Activated T-cell treated with anti-CD3 and anti-CD28 coated beads, Interleukin-2, amount 50 U/mL, for 1 hour (primary cell): ENCODE measurements around the gene LAMA3.

Experiments used
- DNase-seq: peaks from one replicate; pipeline ENCODE4 v3.0.0-alpha.2; 2020

LAMA3 gene

DNA sequence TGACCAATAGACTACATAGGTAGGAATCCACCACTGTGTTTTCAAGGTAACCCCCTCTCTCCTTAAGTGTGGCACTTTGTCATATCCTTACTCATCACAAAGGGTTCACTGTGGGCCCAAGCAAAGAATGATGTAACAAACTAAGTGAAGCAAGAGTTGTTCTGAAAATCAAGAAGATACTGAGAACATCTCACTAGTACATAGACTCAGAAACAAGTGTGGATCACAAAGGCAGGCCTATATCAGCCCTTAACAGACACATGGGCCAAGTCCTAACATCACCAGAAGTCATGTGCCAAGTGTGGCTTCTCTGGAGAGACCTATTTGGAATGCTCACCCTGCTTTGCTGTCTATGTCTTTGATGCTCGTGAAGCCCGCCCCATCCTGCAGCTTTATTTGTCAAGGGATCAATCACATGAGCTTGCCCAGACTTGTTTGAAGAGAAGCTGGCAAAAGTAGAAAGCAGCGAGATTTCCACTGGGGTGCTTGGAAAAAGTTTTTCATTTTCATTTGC lies 194.1 kb downstream of the LAMA3 start:
- no peak for DNase-seq

DNA sequence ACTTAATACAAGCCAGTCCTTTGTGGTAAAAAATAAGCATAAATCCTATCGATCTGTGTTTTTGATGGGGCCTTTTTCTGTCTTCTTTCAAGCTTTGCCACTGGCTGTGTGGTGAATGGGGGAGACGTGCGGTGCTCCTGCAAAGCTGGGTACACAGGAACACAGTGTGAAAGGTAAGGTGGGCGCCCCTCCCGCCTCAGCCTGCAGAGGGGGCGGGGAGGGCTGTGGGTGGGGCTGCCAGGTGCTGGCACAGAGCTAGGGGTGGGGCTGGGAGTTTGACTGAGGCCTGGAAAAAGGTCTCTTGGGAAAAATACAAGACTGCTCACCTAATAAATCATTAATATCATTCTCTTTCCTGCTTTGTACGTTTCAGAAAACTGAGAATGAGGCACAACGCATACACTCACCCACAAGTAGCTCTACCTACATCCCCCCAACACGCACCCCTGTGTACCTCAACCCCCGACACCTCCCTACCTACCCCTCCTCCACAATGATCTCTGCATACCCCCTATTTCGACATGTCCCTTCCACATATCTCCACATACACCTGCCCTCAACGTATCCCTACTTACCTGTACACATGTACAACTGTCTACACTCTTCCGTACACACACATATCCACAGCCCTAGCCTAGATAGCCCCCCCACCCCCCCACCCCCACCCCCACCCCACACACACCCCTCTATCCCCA lies 195.6 kb downstream of the LAMA3 start:
- DNase-seq = no peak

DNA sequence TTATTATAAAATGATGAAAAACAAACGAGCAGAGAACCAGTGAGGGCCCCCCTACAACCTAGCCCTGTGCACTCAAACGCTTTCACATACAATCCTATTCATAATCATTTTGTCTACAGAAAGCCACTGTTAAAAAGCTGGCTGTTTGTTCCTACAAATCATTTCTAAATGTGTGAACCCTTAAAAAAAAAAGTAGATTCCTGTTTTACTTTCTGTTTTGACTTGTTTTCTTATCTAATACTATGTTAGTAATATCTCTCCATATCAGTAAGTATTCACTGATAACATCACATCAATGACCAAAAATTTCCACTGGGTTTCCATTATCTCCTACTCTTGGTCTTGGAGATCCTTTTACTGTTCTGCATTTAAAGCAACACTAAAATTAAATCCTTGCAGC lies 196.5 kb downstream of the LAMA3 start:
- no peak for DNase-seq

DNA sequence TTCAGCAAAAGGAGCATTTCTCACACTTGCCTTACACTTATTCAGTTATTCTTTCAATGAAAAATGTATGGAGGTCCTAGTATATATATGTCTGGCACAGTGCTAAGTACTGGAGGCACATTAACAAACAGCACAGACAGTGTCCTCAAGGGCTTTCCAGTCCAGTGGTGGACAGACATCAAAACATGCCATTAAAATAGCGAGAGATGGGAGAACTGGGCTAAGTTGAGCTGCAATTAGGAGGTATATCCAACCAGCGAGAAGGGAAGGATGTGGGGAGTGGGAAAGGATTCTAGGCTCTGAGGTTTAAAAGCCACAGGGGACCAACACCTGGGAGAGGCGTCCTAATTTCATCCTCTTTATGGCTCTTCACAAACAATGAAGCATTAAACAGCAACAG lies 197.8 kb downstream of the LAMA3 start:
- DNase-seq = no peak

DNA sequence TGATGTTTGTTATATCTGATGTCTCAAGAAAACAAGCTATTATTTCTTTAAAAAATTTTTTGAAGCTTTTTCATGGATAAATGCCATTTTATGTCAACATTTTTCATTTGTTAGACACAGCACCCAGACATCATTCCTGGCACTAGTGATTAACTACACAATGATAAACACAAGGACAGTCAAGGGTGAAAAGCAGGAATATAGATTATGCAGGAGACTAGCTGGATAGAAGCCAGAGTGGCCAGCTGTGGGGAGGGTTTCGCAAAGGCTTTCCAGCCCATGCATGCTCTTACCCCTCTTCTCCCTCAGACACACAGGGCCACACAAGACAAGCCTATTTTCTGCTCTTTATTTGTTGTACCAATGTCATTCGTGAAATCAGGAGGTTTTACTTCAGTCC lies 198.2 kb downstream of the LAMA3 start:
- no peak for DNase-seq

DNA sequence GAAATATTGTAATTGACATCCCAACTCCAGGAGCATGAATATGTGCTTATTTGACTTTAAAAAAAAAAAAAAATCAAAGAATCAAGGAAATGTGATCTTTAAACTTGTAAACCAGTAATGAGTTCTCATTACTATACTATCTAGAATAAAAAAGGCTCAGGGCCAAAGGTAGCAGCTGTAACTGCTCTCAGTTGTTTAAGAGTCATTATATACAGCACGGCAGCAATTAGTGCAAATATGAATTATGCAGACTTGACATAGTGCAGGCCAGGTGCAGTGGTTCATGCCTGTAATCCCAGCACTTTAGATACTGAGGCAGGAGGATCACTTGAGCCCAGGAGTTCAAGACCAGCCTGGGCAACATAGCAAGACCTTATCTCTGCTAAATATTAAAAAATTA lies 199.6 kb downstream of the LAMA3 start:
- DNase-seq = no peak

DNA sequence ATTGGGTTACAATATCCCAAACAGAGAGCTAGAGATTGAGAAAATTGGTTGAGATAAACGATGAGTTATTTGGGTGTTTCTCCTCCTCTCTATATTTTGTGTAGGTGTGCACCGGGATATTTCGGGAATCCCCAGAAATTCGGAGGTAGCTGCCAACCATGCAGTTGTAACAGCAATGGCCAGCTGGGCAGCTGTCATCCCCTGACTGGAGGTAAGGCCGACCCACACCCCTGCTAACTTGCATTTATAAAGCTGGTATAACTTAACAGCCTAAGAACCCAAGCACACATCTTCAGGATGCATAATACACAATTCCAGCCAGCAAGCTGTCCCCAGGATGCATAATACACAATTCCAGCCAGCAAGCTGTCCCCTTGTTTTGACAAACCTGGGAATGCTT lies 200.7 kb downstream of the LAMA3 start:
- DNase-seq = no peak

DNA sequence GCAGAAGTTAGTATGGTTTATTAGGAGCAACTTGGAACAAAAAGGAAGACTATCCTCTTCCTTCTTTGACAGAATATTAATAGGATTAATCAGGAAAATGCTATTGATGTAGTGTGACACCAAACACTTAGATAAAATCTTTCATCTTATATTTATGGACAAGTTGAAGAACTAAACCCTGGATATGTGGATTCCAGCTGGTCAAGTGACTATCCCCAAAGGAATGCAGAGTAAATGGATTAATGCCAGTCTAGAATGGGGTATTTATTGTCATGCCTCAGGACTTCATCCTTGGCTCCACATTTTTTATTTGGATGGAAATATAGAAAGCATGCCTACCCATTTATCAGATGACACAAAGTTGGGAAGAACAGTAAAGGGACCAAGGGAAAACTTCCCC lies 201.3 kb downstream of the LAMA3 start:
- no peak for DNase-seq

DNA sequence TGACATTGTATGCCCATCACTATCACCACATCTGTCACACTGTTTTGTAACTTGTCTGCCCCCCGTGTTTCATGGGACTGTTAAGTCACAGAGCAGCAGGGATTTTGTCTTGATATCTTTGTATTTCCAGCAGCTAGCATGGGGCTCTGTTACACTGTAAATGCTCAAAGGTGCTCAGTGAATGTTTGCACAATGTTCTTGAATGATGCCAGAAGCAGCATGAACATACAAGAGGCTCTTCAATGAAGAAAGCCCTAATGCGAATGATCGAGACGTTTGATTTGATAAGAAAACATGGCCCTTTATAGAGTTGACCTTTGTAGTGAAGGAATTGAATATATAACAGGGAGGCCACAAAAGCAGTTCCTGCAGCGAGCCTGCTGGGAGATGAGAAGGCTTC lies 204.4 kb downstream of the LAMA3 start:
- DNase-seq = no peak

DNA sequence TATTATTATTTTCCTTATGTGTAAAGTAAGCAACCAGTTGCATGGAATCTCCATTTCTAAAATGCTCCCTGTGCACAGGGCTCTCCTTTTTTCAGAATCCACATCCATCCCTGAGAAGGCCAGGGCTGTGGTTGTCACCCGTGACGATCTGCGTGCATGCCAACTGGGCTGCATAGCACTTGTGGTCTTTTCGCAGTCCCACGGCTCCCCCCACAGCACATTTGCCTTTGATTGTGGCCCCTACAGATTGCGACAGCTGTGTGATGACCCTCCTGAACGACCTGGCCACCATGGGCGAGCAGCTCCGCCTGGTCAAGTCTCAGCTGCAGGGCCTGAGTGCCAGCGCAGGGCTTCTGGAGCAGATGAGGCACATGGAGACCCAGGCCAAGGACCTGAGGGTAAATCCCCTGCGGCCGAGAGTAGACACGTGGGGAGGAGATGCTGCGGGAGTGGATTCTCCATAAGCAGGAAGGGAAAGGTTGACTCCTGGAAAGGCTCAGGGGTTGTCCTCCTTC lies 205.5 kb downstream of the LAMA3 start:
- DNase-seq = no peak

DNA sequence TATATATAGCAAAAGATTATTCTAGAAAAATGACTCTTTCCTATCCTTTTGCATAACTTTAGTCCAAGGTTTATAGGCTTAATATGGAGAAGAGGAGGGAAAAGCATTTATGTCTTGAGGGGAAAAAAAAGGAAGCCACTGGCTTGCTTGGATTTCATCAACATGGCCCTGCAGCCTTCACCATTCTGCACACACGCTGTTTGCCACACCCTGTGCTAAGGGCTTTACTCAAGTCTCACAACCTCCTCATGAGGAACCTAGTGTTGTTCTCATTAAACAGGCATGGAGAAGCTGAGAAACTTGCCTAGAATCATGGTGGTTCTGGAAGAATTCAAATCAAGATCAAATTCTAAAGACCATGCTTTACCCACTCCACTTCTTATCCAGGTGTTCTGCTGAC lies 208.0 kb downstream of the LAMA3 start:
- no peak for DNase-seq

DNA sequence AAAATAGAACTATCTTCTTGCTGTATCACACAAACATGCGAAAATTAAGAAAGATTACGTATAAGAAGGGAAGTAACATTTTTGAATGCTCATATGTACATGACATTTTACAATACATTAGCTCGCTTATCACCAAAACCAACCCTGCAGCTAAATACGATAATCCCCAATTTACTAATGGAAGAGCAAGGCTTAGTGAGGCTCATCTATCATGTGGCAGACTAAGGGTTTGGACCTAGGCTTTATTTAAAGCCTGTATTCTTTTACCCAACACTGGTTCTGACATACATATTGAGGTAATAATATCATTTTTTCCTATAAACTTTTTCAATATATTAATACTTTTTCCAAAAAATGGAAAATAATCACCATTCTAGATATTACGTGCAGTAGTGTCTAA lies 208.5 kb downstream of the LAMA3 start:
- no peak for DNase-seq

DNA sequence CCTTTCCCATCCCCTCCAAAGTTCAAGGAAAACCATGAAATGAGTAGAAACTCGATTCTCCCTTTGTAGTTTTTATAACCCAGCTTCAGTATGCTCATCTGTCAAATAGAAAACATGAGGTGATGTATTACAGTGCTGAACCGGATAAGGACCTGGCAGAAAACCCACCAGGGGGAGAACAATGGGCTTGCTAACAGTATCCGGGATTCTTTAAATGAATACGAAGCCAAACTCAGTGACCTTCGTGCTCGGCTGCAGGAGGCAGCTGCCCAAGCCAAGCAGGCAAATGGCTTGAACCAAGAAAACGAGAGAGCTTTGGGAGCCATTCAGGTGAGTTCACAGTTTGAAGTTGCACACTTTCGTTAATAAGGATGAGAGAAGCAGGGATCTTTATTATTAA lies 211.7 kb downstream of the LAMA3 start:
- DNase-seq = no peak

DNA sequence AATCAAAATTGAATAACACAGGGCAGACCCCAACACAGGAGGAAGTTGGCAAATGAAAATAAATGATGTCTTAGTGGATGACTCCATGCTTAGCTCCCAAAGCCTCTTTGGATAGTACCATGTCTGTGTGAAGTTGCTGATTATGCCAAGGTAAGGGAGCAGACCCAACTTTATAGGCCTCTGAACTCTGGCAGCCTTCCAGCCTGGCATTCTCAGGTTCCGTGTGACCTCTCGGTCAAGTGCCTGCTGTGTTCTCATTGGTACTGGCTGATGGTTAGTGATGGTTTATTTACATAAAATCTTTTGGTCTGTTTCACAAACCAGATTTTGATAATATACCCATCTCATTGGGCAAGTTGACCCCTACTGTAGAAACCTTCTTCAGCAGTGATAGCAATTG lies 213.1 kb downstream of the LAMA3 start:
- no peak for DNase-seq

DNA sequence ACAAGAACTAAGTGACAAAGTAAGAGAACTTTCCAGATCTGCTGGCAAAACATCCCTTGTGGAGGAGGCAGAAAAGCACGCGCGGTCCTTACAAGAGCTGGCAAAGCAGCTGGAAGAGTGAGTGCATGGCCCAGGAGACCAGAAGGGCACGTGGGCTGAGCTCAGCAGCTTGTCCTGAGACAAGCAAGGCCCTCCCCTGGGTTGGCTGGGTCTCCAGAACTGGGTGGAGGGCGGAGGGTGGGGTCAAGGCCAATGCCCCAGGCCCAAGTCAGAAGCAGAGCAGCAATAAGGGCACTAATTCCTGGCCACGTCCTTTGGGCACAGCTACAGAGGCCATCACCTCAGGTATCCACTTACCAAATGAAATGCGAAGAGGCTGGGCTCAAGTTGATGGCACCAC lies 214.7 kb downstream of the LAMA3 start:
- DNase-seq = no peak

DNA sequence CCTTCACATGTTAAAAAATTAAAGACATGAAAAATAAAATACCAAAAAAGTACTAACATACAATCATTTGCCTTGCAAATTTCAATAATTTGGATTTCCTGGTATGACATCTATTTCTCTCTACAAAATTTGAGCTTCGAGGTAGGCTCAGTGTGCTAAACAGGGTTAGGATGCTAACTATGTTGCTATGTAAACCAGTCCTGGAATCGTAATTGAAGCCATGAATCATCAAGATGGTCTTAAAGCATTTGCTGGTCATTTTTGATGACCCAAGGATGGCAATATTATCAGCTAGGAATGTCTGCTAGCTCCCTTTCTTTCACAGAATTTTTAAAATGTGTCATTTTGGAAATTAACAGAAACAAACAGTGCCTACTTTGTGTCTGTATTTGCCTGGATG lies 217.4 kb downstream of the LAMA3 start:
- DNase-seq = no peak

DNA sequence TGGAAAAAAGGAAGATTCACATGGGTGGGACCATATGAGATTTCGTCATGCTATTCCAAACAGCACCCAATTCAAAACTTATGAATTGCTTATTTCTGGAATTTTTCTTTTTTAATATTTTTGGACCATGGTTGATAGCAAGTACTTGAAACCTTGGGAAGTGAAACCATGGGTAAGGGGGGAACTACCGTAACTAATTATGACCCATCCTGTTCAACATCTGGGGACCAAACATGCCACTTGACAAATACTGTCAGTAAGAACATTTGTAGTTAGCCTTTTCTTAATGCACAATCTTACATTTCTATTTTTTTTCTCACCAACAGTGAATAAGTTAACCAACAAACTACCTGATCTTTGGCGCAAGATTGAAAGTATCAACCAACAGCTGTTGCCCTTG lies 219.6 kb downstream of the LAMA3 start:
- DNase-seq = no peak

DNA sequence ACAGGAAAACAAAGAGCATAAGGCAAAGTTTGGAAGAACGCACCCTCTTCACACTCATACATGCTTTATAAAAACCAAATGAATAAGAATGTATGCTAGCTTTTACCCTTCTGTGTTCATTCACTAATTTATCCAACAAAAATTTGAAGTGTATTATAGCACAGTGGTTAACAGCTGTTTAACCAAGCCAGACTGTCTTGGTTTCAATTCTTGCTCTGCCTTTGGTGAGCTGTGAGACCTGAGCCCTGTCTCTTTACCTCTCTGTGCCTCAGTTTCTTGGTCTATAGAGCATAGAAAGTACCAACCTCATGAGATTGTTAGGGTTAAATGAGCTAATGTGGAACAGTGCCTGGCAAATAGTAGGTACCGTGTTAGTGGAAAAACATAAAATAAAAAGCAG lies 220.8 kb downstream of the LAMA3 start:
- DNase-seq = no peak

DNA sequence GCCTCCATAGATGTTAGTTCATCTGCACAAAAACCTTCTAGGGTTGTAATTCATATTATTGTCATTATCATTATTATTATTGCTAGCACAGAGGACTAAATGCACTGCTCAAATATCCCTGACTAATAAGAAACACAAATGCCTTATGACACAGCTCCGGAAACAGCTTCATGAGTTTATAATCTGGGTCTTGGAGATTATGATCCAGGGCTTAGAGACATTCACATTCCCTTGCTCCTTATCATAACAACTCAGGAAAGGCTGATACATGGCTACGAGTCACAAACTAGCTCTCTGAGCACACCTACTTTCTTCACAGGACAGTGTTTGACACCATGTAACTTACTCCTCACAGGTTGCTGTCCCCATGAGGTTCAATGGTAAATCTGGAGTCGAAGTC lies 223.1 kb downstream of the LAMA3 start:
- DNase-seq = no peak

DNA sequence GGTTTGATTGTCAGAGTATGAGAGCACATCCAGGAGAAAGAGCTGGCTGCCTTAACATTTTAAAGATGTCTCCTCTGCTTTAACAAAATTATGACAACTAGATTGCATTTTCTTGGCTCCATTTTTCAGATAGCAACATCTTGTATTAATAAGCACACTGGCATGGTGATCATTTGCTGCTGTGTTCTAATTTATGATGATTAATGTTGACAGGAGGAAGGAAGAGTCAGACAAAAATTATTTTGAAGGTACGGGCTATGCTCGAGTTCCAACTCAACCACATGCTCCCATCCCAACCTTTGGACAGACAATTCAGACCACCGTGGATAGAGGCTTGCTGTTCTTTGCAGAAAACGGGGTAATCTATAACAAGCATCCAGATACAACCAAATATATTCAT lies 227.1 kb downstream of the LAMA3 start:
- no peak for DNase-seq

DNA sequence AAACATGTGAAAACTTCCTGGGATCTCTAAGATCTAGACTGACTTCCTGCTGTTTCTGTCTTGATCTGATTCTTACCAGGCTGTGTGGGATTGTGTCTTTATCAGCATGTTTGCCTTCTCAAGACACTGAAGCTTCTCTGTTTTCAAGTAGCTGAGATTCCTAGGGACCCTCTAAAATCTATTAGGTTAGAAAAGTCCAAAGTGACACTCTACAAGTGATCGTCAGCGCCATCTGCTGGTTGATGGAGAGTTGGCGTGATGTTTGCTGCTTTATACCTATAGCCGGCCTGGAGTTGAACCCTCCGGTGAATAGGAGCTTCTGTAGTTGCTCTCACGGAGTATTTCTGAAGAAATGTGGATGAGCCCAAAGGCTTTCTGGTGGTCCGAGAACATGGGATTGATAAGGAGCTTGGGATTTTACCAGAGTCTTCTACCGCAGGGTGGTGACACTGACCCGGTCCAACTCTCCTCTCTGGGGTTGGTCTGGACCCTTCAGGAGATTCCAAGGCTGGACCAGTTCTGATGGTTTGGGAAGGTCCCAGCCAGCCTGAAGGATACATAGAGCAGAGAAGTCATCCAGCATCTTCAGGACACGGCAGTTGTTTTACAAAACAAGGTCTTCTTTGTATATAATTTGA lies 229.3 kb downstream of the LAMA3 start:
- DNase-seq = peak; percentile 80

DNA sequence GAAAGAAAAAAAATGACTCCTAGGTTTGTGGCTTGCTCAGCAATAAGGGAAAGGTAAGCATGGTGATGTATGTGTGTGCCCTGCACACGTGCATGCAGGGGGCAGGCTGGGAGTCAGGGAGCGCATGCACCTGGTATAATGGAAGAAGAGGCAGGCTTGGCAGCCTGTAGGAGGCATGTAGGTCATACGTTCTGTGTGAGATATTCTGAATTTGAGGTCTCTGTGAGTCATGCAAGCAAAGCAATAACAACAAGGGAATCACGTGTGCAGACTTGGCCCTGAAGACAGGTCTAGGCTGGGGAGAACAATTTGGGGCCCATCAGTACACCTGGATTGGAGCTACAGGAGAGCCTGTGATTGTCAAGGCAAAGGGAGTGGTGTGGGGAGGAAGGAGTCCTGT lies 230.8 kb downstream of the LAMA3 start:
- no peak for DNase-seq

DNA sequence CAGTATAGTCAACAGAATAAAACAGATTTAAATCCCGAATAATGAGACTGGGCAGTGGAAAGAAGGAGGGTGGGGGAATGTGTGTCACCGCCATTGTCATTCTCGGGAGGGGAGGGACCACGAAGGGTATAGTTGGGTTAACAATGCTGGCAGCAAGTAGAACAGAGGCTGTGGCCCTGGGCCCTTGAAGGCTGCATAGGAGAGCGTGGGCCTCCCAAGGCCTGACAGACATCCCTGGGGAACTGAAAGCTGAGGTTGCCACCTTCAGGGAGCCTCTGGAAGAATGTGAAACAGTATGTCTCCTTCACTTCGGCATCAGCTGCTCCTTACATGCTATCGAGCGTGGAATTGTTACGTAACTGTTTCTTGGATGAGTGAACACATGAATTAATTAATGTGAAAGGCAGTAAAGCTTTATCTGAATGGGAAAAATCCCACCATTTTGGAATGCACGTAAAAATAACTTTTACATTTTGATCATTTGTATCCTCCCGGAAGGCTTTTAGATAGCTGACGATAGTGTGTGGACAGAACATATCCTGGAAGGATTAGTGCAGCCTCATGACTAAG lies 232.5 kb downstream of the LAMA3 start:
- DNase-seq = no peak

DNA sequence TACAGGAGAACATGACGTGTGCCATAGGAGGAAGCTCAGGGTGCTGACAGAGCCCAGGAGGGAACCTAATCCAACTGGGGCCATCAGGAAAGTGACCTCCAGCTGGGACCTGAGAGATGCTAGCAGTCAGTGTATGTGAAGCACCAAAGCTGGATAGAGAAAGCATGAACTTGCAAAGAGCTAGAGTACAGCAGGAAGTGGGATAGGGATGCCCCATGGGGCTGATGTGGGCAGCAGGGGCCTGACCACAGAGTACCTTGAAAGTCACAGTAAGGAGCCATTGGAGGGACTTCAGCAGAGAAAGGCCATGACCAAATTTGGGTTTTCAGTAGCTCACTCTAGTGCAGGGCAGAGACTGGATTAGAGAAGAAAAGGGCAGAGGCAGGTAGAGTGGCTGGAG lies 233.7 kb downstream of the LAMA3 start:
- no peak for DNase-seq
